WERI-Rb-1 (cell line): ENCODE data around the gene SRM.

Experiments used
- DNase-seq: peaks from one replicate; pipeline ENCODE4 v3.0.0-alpha.2; 2020
- H3K27ac ChIP-seq: fragments of 250-450 bp; sonication (Bioruptor Pico); 2 replicates; pipeline ENCODE4 v1.5.1; 2020; ENCODE audit warnings: mild to moderate bottlenecking, moderate library complexity
- H3K27me3 ChIP-seq: fragments of 250-450 bp; sonication (Bioruptor Pico); 2 replicates; pipeline ENCODE4 v1.5.1; 2021; ENCODE audit warnings: mild to moderate bottlenecking, low read depth, moderate library complexity; ENCODE audit not compliant: insufficient read depth, severe bottlenecking
- H3K36me3 ChIP-seq: fragments of 250-450 bp; sonication (Bioruptor Pico); 2 replicates; pipeline ENCODE4 v1.5.1; 2020; ENCODE audit warnings: mild to moderate bottlenecking, moderate library complexity
- H3K4me3 ChIP-seq: 2 replicates; pipeline ENCODE4 v1.5.1; 2011; ENCODE audit warnings: low read depth, mild to moderate bottlenecking, control low read depth, low read length
- H3K9me3 ChIP-seq: fragments of 250-450 bp; sonication (Bioruptor Pico); 2 replicates; pipeline ENCODE4 v1.5.1; 2021; ENCODE audit warnings: mild to moderate bottlenecking, moderate library complexity; ENCODE audit not compliant: severe bottlenecking
- CTCF ChIP-seq: IDR thresholded peaks from 2 replicates; pipeline ENCODE4 v1.5.1; 2011; ENCODE audit warnings: low read depth, mild to moderate bottlenecking, control low read depth, inconsistent platforms, low read length

The SRM gene

GRCh38 chr1:11072216-11072917 is 12.5 kb upstream of the SRM start:
- Histone ChIP-seq H3K4me3 (no peak overlapping the region), H3K27ac (no peak overlapping the region), H3K36me3 (peaks cover 93% of the 10 kb centered on the region), H3K9me3 (no peaks in the 10 kb centered on the region), H3K27me3 (no peaks in the 10 kb centered on the region)
- TF ChIP-seq CTCF, result no peak
- DNase-seq, result no peak

- DNase-seq, result no peak
- TF ChIP-seq CTCF, result no peak
Observed at GRCh38 chr1:11071463-11072215, 11.8 kb upstream of the SRM start.

GRCh38 chr1:11070876-11071275 is 11.1 kb upstream of the SRM start:
- DNase-seq, result no peak
- Histone ChIP-seq H3K9me3 (no peaks in the 10 kb centered on the region), H3K36me3 (peaks cover 93% of the 10 kb centered on the region), H3K27ac (no peak overlapping the region), H3K27me3 (no peaks in the 10 kb centered on the region), H3K4me3 (no peak overlapping the region)
- TF ChIP-seq CTCF, result no peak

More at GRCh38 chr1:11071463-11072215, 11.8 kb upstream of the SRM start:
- H3K9me3 ChIP-seq, result no peaks in the 10 kb centered on the region
- H3K36me3 ChIP-seq, result peaks cover 93% of the 10 kb centered on the region
- no peak overlapping the region for H3K4me3 ChIP-seq
- H3K27me3 ChIP-seq, result no peaks in the 10 kb centered on the region
- no peak overlapping the region for H3K27ac ChIP-seq

- TF ChIP-seq CTCF, result no peak
- H3K9me3 ChIP-seq, result no peaks in the 10 kb centered on the region
- peaks cover 90% of the 10 kb centered on the region for H3K36me3 ChIP-seq
- no peak overlapping the region for H3K27ac ChIP-seq
- H3K4me3 ChIP-seq, result no peak overlapping the region
- H3K27me3 ChIP-seq, result no peaks in the 10 kb centered on the region
- no peak for DNase-seq
Observed at GRCh38 chr1:11068600-11069473, 9.0 kb upstream of the SRM start.

GRCh38 chr1:11067716-11068599 is 8.1 kb upstream of the SRM start:
- Histone ChIP-seq H3K36me3 (peaks cover 90% of the 10 kb centered on the region), H3K27me3 (no peaks in the 10 kb centered on the region), H3K9me3 (no peaks in the 10 kb centered on the region), H3K27ac (no peak overlapping the region), H3K4me3 (no peak overlapping the region)
- DNase-seq, result no peak
- TF ChIP-seq CTCF, result no peak
